ENCODE data around the gene BTG2.

The BTG2 gene

GRCh38 chr1:203278082-203278884 is 27.0 kb upstream of the BTG2 start:
- no peak for TF ChIP-seq CTCF (conservative IDR thresholded peaks at IDR 0.05)
- H3K27ac ChIP-seq, result peak overlapping the region; percentile 57

- peak overlapping the region; percentile 57 for H3K27ac ChIP-seq
- no peak for TF ChIP-seq CTCF (conservative IDR thresholded peaks at IDR 0.05)
These were observed 26.4 kb upstream of the BTG2 start for GRCh38 chr1:203278885-203279406.

GRCh38 chr1:203280061-203280460 is 25.3 kb upstream of the BTG2 start:
- H3K27ac ChIP-seq, result no peak overlapping the region
- no peak for TF ChIP-seq CTCF (conservative IDR thresholded peaks at IDR 0.05)

- H3K27ac ChIP-seq, result 0 out of 2 replicates have a peak overlapping the region, but pooled peaks have one; percentile 2
- TF ChIP-seq CTCF (conservative IDR thresholded peaks at IDR 0.05), result no peak
These were observed 24.3 kb upstream of the BTG2 start for GRCh38 chr1:203281033-203281432.

GRCh38 chr1:203281851-203282661 is 23.3 kb upstream of the BTG2 start:
- TF ChIP-seq CTCF (conservative IDR thresholded peaks at IDR 0.05), result no peak
- H3K27ac ChIP-seq, result no peak overlapping the region

GRCh38 chr1:203282720-203283542 is 22.4 kb upstream of the BTG2 start:
- no peak for TF ChIP-seq CTCF (conservative IDR thresholded peaks at IDR 0.05)
- H3K27ac ChIP-seq, result no peak overlapping the region
